ENCODE results near the gene HOXB1.

- no peak for TF ChIP-seq POLR2A (IDR thresholded peaks at IDR 0.05)
- no peak for TF ChIP-seq CTCF (IDR thresholded peaks at IDR 0.05)
- no peak for TF ChIP-seq POLR2AphosphoS5 (IDR thresholded peaks at IDR 0.05)
Observed at GRCh38 chr17:48520631-48521079, 10.2 kb downstream of the HOXB1 start.

Data from suprapubic skin (tissue), 4 donors.